ENCODE results near the gene CAMK2G.

GRCh38 chr10:73780966-73781365 is 93.4 kb downstream of the CAMK2G start:
- no peak for TF ChIP-seq CTCF (IDR thresholded peaks at IDR 0.05; ENCODE audit: low read length)
- TF ChIP-seq EZH2 (IDR thresholded peaks at IDR 0.05; ENCODE audit: borderline replicate concordance, low read length) = no peak
